NCI-H526 treated with DMSO at 0.1 percent for 48 hours (cell line): ENCODE data around the gene BAD.
A peak's percentile ranks its signal among the peaks of the same experiment; 100 is the strongest.
"Not testable (repeated sequence)": the region's sequence is repeated elsewhere in the genome, so short reads cannot be mapped to it uniquely, and the experiment has no call there.

Source experiments
- DNase-seq: peaks from one replicate; lab custom pipeline; 2025; lab: John Stamatoyannopoulos, UW

The BAD gene

DNA sequence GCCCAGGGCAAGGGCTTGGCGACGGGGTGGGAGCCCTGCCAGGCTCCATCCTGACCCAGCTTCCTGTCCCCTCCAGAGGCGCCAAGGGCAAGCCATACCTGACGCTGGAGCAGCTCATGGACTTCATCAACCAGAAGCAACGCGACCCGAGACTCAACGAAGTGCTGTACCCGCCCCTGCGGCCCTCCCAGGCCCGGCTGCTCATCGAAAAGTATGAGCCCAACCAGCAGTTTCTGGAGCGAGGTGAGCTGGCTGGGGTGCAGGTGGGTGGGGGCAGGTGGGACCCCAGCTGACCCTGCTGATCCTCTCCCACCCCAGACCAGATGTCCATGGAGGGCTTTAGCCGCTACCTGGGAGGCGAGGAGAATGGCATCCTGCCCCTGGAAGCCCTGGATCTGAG is 28.2 kb downstream of the BAD start:
- DNase-seq = no peak

- no peak for DNase-seq
Observed at GRCh38 chr11:64255135-64256128, 29.0 kb downstream of the BAD start.

DNA sequence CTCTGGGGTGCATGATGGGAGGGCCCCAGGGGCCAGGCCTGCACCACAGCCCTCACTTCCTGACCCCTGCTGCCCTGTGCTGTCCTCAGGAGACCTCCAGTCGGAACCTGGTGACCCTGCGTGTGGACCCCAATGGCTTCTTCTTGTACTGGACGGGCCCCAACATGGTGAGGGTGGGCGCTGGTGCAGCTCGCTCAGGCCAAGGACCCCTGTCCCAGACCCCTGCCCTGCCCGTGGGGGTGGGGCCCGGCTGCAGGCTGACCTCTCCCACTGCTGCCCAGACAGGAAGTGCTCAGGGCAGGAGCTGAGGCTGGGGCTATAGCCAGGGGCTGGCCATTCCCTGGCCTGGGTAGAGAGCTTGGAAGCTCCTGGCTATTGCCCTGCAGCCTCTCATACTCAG is 30.1 kb downstream of the BAD start:
- DNase-seq = no peak

DNA sequence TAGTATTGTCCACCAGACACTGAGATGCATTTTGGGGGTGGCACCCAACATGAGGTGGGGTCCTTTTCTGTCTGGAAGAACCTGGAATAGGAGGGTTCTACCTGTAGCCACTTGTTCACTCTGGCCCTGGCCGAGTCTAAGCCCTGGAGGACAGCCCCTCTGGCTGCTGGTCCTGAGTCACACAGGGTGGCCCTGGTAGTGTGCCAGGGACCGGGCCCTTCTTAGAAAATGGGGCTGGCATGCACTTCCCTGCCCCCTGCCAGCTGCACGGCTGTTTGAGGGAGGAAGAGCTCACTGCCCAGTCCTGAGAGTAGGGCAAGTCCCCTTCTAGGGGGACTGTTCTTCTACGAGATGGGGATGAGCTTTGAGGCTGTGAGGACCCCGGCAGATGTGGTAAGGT is 31.0 kb downstream of the BAD start:
- DNase-seq = no peak

DNA sequence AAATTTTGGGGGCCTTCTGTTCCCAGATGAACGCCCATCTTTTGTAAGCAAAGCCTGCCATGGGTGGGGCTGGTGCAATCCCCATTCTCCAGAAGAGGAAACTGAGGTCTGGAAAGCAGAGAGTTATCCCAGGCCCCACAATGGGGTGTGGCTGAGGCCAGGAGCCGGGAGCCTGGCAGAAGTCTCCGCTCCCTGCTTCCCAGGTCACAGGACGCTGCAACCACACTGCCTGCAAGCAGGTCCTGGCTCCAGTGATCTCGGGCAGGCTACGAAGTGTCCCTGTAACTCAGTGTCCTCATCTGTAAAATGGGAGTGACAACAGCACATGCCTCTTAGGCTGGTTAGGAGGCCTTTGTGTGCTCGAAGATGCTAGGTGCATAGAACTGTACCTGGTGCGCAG is 31.4 kb downstream of the BAD start:
- no peak for DNase-seq

DNA sequence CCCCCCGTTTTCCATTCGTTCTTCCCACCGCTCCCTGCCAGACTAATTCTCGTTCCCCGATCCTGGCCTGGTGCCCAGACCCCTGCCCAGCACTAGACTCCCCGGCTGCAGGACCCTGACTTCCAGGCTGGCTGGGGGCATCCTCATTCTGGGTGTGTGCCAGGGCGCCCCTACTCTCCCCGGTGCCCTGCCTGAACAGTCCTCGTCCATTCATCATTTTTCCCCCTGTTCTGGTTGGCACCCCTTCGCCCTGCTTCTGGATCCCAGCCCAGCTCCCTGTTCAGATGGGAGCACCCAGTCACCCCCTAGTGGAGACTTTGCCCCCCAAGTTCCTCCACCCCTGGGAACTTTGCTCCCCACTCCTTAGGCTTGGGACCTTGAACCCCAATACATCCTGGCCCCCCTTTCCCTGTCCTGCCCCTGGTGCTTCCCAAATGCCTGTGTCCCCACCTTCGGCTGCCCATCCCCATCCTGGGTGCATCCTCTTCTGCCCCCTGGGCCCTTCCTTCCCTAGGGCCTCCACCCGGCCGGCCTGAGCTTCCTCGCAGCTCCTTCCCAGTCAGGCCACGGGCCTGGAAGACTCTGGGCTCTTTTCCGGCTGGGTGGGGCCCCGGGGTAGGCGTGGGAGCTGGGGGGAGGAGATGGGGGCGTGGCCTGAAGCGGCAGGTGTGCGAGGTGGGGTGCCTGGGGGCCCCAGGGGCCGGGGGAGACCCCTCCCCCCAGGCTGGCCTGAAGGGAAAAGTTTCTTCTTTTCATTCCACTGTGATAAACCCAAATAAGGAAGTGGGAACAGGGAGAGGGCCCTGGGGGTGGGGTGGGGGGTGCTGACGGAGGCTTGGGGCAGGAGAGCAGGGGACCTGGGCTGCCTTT is 32.2 kb downstream of the BAD start:
- DNase-seq = no peak

DNA sequence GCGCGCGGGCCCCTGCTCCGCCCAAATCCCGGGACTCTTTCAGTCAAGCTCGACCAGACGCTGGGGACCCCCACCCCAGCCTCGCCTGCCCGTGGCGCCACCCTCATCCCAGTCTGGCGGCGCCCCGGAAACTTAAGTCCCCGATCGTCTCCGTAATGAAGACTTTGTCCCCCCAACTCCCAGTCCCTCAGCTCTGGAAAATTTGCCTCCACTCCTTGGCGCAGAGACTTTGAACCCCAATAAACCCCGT is 32.8 kb downstream of the BAD start:
- DNase-seq = no peak

GRCh38 chr11:64251016-64251752 is 33.3 kb downstream of the BAD start, which contains the start of gene PLCB3:
Gene PLCB3, plus strand, starts transcription at chr11:64251530. Its CDS starts 120 bp downstream, at chr11:64251650.
- DNase-seq = no peak

GRCh38 chr11:64250415-64251015 is 34.0 kb downstream of the BAD start:
- DNase-seq = no peak

DNA sequence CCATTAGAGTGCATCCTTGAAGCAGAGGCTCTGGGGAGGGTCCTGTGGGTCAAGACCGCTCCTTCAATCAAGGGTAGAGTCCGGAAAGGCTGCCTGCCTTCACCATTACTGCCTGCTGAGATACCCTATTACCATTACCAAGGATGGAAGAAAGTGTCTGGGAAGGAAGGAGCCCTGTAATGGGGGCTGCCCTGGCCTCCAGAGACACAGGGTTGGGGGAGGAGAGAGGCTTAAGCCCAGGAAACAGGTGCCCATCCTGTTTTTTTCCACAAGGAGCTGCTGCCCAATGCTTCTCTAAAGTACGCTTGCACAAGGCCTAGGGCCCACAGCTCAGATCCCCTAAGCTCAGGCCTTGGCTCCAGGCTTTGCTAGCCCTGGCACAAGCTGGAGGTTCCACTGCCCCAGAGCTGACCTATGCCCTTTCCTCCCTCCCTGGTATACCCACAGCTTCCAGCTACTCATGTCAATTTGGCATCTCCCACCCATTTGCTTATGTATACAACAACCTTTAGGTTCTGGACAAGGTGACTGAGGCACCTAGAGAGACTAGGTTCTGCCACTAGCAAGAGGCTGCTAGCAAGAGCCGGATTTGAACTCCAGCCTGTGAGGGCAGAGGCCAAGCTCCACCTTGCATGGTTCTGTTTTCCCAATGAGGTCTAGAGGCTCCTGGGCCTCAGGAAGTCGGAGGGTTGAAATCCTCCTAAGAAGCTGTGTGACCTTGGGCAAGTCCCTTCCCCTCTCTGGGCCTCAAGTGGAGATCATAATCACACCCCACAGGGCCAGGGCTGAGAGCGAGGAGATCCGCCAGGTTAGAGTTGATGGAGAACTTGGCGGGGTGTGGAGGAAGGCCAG is 34.7 kb downstream of the BAD start:
- DNase-seq = peak; percentile 12

- DNase-seq = no peak
Observed at GRCh38 chr11:64249038-64249437, 35.4 kb downstream of the BAD start.

DNA sequence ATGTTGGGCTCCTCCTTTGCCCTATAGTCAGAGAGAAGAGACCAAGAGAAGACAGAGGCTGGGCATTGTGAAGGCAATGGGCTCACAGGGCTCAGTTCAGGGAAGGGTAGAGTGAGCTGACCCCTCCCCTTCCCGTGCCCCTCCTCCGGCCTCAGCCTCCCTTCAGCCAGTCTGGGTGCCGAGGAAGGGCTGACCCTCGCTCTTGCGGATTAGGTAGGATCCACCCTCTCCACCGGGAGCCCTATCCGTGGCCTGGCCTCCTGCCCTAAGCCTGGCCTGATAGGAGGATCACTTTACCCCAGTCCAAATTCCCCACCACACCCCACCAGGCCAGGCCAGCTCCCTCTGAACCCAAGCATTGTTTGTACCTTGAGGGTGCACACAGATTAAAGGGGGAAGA is 35.9 kb downstream of the BAD start:
- DNase-seq = no peak

GRCh38 chr11:64247729-64248531 is 36.5 kb downstream of the BAD start:
- DNase-seq = peak; percentile 67

DNA sequence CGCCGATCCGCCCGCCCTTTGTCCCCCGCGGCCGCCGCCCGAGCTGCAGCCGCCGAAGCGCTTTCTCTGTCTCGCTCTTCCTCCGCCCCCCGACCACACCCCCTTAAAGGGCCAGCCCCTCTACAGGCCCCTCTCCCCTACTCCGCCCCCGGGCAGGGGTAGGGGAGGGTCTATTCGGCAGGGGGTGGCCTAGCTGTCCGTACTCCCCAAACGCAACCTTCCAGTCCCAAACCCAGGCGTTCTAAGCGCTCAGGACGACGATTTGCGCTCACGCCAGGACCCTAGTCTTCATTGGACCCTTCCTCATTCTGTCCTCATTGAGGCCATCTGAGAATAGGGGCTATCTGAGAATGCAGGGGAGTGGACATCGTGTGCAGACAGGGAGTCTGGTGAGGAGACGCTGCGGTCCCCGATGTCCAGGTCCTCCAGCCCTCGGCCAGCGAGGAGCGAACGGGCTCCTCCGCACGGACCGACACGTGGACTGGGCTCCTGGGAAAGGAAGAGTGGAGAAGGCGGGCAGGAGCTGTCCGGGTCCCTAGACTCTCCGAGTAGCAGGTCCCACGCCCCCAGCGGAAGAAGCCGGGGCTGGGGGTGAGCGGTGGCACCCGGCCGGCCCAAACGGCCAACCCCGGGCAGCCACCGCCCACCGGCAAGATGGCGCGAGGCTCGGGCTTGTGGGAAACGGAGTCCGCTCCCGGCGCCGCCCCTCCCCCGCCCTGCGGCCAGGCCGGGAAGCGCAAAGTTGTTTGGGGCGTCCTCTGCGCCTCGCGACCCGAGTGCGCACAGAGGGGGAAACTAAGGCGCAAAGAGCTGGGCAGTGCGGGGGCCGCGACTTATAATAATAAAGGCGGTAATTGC is 37.4 kb downstream of the BAD start, which contains the start of gene PPP1R14B:
Gene PPP1R14B (minus strand): TSS at position 73 of the 858 bp plus-strand sequence. CDS start 270 bp downstream, outside the sequence.
- DNase-seq = peak; percentile 80

GRCh38 chr11:64246621-64246870 is 37.9 kb downstream of the BAD start:
- not testable (repeated sequence) for DNase-seq

DNA sequence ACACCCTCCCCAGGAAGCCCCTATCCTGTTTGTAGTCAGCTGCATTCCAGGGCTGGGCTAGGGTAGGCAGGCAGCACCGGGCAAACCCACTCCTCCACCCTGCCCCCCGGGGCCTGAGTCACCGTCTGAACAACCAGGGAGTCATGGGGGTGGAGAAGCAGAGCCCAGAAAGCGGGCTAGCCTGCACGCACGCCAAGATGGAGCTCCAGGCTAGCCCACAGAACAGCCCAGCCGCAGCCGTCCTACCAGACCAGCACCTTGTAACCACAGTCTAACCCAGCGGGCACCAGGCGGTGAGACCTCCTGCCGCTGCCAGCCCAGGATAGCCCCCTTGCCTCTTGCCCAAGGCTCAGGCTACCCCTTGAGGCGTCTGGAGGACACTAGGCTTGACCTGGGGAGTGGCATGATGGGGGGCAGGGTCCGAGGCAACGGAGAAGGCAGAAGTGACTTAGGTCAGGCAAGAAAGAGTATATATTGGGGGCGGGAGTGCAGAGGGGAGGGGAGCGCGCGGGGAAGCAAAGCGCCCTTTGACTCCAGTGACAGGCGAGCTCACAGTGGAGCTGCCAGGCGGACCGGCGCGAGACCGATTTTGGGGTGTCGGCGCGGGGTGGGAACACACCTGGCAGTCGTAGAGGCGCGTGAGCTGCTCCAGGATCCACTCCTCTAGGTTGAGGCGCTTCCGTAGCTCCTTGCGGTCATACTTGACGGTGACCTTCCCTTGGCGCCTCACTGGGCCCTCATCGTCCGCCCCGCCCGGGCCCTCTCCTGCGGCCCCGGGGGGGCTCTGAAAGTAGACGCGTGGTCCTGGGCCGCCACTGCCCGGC is 38.5 kb downstream of the BAD start:
- DNase-seq = peak; percentile 40

GRCh38 chr11:64245401-64245796 is 39.1 kb downstream of the BAD start:
- no peak for DNase-seq

DNA sequence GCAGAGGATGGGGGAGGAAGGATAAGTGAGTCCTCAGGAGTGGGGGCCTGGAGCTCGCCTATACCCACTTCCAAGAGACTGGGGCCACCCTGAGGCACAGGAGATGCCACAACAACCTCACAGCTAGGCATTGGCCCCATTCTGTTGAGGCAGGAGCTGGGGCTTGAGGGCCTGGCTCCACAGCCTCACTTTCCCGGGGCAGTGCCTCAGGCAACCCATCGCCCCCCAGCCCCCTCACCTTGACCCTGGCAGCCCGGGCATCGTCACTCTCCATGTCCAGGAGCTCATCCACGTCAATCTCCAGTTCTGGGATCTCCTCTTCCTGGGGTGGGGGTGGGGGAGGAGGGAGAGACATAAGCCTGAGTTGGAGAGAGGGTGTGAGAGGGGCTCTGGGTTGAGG is 39.5 kb downstream of the BAD start:
- DNase-seq = no peak
